HEK293 (cell line): Measurements from ENCODE around the gene SF3B3.

Source experiments
- CTCF ChIA-PET: fragments of 350-600 bp; formaldehyde crosslinking; extraction: SDS; loops from one replicate; lab custom pipeline; 2021; ENCODE audit warnings: antibody characterized with exemption; lab: Yijun Ruan, JAX
- POLR2A ChIA-PET: fragments of 300-600 bp; formaldehyde crosslinking; extraction: SDS; loops from one replicate; lab custom pipeline; 2020; ENCODE audit warnings: antibody characterized with exemption, inconsistent platforms; lab: Yijun Ruan, JAX
- H3K27ac ChIP-seq: fragments of 200-500 bp; sonication (Bioruptor generic); 2 replicates; pipeline ENCODE4 v1.5.1; 2014; ENCODE audit warnings: low read depth, low read length, control low read depth, inconsistent platforms; ENCODE audit errors: extremely low read depth
- H3K36me3 ChIP-seq, 2 experiments: fragments of 200-500 bp in 1 of 2; sonication (Bioruptor generic) in 1 of 2; 1 replicate in 1 of 2; 2 replicates in 1 of 2; pipeline ENCODE4 v1.5.1; 2014 to 2017; ENCODE audit warnings: inconsistent platforms in 2 of 2, low read length in 2 of 2; ENCODE audit not compliant: control insufficient read depth in 2 of 2, insufficient read depth in 1 of 2
- H3K4me1 ChIP-seq: fragments of 200-500 bp; sonication (Bioruptor generic); 2 replicates; pipeline ENCODE4 v1.5.1; 2014; ENCODE audit warnings: mild to moderate bottlenecking, low read length, inconsistent platforms; ENCODE audit not compliant: control insufficient read depth, insufficient read depth
- H3K4me3 ChIP-seq: 2 replicates; pipeline ENCODE4 v1.5.1; 2011; ENCODE audit warnings: low read depth, mild to moderate bottlenecking, control low read depth, low read length, moderate library complexity
- H3K9me3 ChIP-seq: fragments of 200-500 bp; sonication (Bioruptor generic); 2 replicates; pipeline ENCODE4 v1.5.1; 2014; ENCODE audit warnings: low read depth, low read length, inconsistent platforms; ENCODE audit not compliant: control insufficient read depth, insufficient read depth
- ELK4 ChIP-seq: IDR thresholded peaks from 2 replicates; pipeline ENCODE4 v1.6.1; 2011; ENCODE audit warnings: mild to moderate bottlenecking, low read depth, low read length, borderline replicate concordance
- GFI1B ChIP-seq: fragments of 450-650 bp; formaldehyde crosslinking; IDR thresholded peaks from 2 replicates; pipeline ENCODE4 v1.5.1; 2016; ENCODE audit warnings: missing biosample characterization, missing genetic modification characterization
- KLF7 ChIP-seq: fragments of 450-650 bp; formaldehyde crosslinking; IDR thresholded peaks from 2 replicates; pipeline ENCODE4 v1.5.1; 2016; ENCODE audit warnings: missing biosample characterization, missing genetic modification characterization, borderline replicate concordance
- PRDM1 ChIP-seq: fragments of 450-650 bp; formaldehyde crosslinking; IDR thresholded peaks from 2 replicates; pipeline ENCODE4; 2016; ENCODE audit warnings: missing biosample characterization, missing genetic modification characterization
- SALL2 ChIP-seq: fragments of 450-650 bp; formaldehyde crosslinking; IDR thresholded peaks from 2 replicates; pipeline ENCODE4 v1.5.0; 2017; ENCODE audit warnings: missing biosample characterization, mild to moderate bottlenecking, missing genetic modification characterization, borderline replicate concordance
- SP7 ChIP-seq: fragments of 450-650 bp; formaldehyde crosslinking; IDR thresholded peaks from 2 replicates; pipeline ENCODE4 v1.5.1; 2016; ENCODE audit warnings: missing biosample characterization, missing genetic modification characterization
- TCF7L2 ChIP-seq: IDR thresholded peaks from 2 replicates; pipeline ENCODE4 v1.6.1; 2011; ENCODE audit warnings: low read depth, mild to moderate bottlenecking, inconsistent platforms, low read length, moderate library complexity, borderline replicate concordance
- YY1 ChIP-seq: fragments of 450-650 bp; formaldehyde crosslinking; IDR thresholded peaks from 2 replicates; pipeline ENCODE4 v1.5.1; 2018; ENCODE audit warnings: missing biosample characterization, missing genetic modification characterization
- ZBTB17 ChIP-seq: fragments of 450-650 bp; formaldehyde crosslinking; IDR thresholded peaks from 2 replicates; pipeline ENCODE4 v1.5.1; 2016; ENCODE audit warnings: missing biosample characterization, missing genetic modification characterization
- ZBTB21 ChIP-seq: fragments of 450-650 bp; formaldehyde crosslinking; IDR thresholded peaks from 2 replicates; pipeline ENCODE4 v1.5.1; 2017; ENCODE audit warnings: missing biosample characterization, missing genetic modification characterization
- ZFHX2 ChIP-seq: fragments of 450-650 bp; formaldehyde crosslinking; conservative IDR thresholded peaks from 2 replicates; pipeline ENCODE4 v1.5.1; 2016; ENCODE audit warnings: missing biosample characterization, missing genetic modification characterization
- ZNF132 ChIP-seq: fragments of 450-650 bp; formaldehyde crosslinking; IDR thresholded peaks from 2 replicates; pipeline ENCODE4 v1.5.1; 2017; ENCODE audit warnings: missing biosample characterization, missing genetic modification characterization, borderline replicate concordance
- ZNF146 ChIP-seq: fragments of 450-650 bp; formaldehyde crosslinking; IDR thresholded peaks from 2 replicates; pipeline ENCODE4 v1.5.1; 2016; ENCODE audit warnings: missing biosample characterization, missing genetic modification characterization
- ZNF157 ChIP-seq: fragments of 450-650 bp; formaldehyde crosslinking; IDR thresholded peaks from 2 replicates; pipeline ENCODE4 v1.5.1; 2016; ENCODE audit warnings: missing biosample characterization, missing genetic modification characterization
- ZNF175 ChIP-seq: fragments of 450-650 bp; formaldehyde crosslinking; IDR thresholded peaks from 2 replicates; pipeline ENCODE4 v1.5.1; 2016; ENCODE audit warnings: missing biosample characterization, missing genetic modification characterization
- ZNF221 ChIP-seq: fragments of 450-650 bp; formaldehyde crosslinking; IDR thresholded peaks from 2 replicates; pipeline ENCODE4 v1.5.1; 2017; ENCODE audit warnings: missing biosample characterization, missing genetic modification characterization, borderline replicate concordance
- ZNF324 ChIP-seq: fragments of 450-650 bp; formaldehyde crosslinking; IDR thresholded peaks from 2 replicates; pipeline ENCODE4 v1.5.1; 2016; ENCODE audit warnings: missing biosample characterization, missing genetic modification characterization
- ZNF354C ChIP-seq: fragments of 450-650 bp; formaldehyde crosslinking; IDR thresholded peaks from 2 replicates; pipeline ENCODE4 v1.5.1; 2016; ENCODE audit warnings: missing biosample characterization, missing genetic modification characterization, low read depth, borderline replicate concordance
- ZNF398 ChIP-seq: fragments of 450-650 bp; formaldehyde crosslinking; IDR thresholded peaks from 2 replicates; pipeline ENCODE4 v1.5.1; 2017; ENCODE audit warnings: missing biosample characterization, missing genetic modification characterization
- ZNF423 ChIP-seq: fragments of 450-650 bp; formaldehyde crosslinking; IDR thresholded peaks from 2 replicates; pipeline ENCODE4 v1.5.1; 2016; ENCODE audit warnings: missing biosample characterization, missing genetic modification characterization
- ZNF426 ChIP-seq: fragments of 450-650 bp; formaldehyde crosslinking; IDR thresholded peaks from 2 replicates; pipeline ENCODE4 v1.5.1; 2017; ENCODE audit warnings: missing biosample characterization, missing genetic modification characterization, mild to moderate bottlenecking, inconsistent platforms, moderate library complexity
- ZNF449 ChIP-seq: fragments of 450-650 bp; formaldehyde crosslinking; IDR thresholded peaks from 2 replicates; pipeline ENCODE4 v1.5.1; 2017; ENCODE audit warnings: missing biosample characterization, mild to moderate bottlenecking, missing genetic modification characterization, moderate library complexity
- ZNF549 ChIP-seq: fragments of 450-650 bp; IDR thresholded peaks from 2 replicates; pipeline ENCODE4 v1.5.1; 2018; ENCODE audit warnings: missing biosample characterization, missing genetic modification characterization, mild to moderate bottlenecking, inconsistent platforms, moderate library complexity
- ZNF555 ChIP-seq: fragments of 450-650 bp; formaldehyde crosslinking; conservative IDR thresholded peaks from 2 replicates; pipeline ENCODE4 v1.5.1; 2017; ENCODE audit warnings: missing biosample characterization, mild to moderate bottlenecking, missing genetic modification characterization, inconsistent platforms
- ZNF639 ChIP-seq: fragments of 450-650 bp; formaldehyde crosslinking; IDR thresholded peaks from 2 replicates; pipeline ENCODE4 v1.5.1; 2016; ENCODE audit warnings: missing biosample characterization, missing genetic modification characterization
- ZNF660 ChIP-seq: fragments of 450-650 bp; IDR thresholded peaks from 2 replicates; pipeline ENCODE4 v1.5.1; 2018; ENCODE audit warnings: missing biosample characterization, mild to moderate bottlenecking, missing genetic modification characterization
- ZNF670 ChIP-seq: fragments of 450-650 bp; formaldehyde crosslinking; IDR thresholded peaks from 2 replicates; pipeline ENCODE4 v1.5.1; 2016; ENCODE audit warnings: missing biosample characterization, missing genetic modification characterization, low read depth
- ZNF677 ChIP-seq: fragments of 450-650 bp; IDR thresholded peaks from 2 replicates; pipeline ENCODE4 v1.5.0; 2018; ENCODE audit warnings: missing biosample characterization, mild to moderate bottlenecking, missing genetic modification characterization, moderate library complexity

The SF3B3 gene

GRCh38 chr16:70475054-70475871 is 48.4 kb upstream of the SF3B3 start (continued):
- no peak for TF ChIP-seq GFI1B (tag by site-specific recombination)

- H3K27ac ChIP-seq = no peak overlapping the region
- H3K4me3 ChIP-seq = no peak overlapping the region
- peaks cover 0 to 46% of the 10 kb centered on the region in 2 experiments; a peak in 2 of 3 replicates for H3K36me3 ChIP-seq
- H3K4me1 ChIP-seq = peaks cover 2% of the 10 kb centered on the region; the same call in 1 of the 2 replicates
- ChIA-PET CTCF (interaction anchor here (0.5 to 0.6 kb wide), 2 partner anchors 12 to 38 kb away, joined by 3 read pairs; no protein-coding TSS in a partner anchor), POLR2A (interaction anchor here (0.7 to 3.4 kb wide), 2 partner anchors 23 to 95 kb away, joined by 3 to 17 read pairs; no protein-coding TSS in a partner anchor)
- no peaks in the 10 kb centered on the region for H3K9me3 ChIP-seq
- TF ChIP-seq KLF7 (tag by site-specific recombination) (no peak), ZNF175 (tag by site-specific recombination) (no peak), ZNF660 (peak; percentile 68), ZNF426 (tag by site-specific recombination) (no peak), TCF7L2 (no peak), SALL2 (tag by site-specific recombination) (no peak), ZNF677 (tag by site-specific recombination) (no peak), ZNF639 (tag by site-specific recombination) (no peak), ZNF423 (tag by site-specific recombination) (no peak), ZNF324 (tag by site-specific recombination) (no peak), ZNF398 (no peak), PRDM1 (peak; percentile 69), ZBTB17 (tag by site-specific recombination) (0 out of 2 replicates have a peak, but pooled peaks have one; percentile 36), ZNF221 (tag by site-specific recombination) (no peak), ZNF449 (tag by site-specific recombination) (peak; percentile 62), ZNF670 (tag by site-specific recombination) (no peak), ZBTB21 (no peak), ZNF132 (tag by site-specific recombination) (no peak), YY1 (no peak), ZNF354C (tag by site-specific recombination) (no peak), ZNF146 (tag by site-specific recombination) (no peak), ZNF157 (no peak), ZFHX2 (tag by site-specific recombination) (no peak), ZNF555 (tag by site-specific recombination) (no peak), ZNF549 (tag by site-specific recombination) (no peak), ELK4 (no peak), SP7 (tag by site-specific recombination) (peak; percentile 50)
Measured at GRCh38 chr16:70476272-70477020, 47.2 kb upstream of the SF3B3 start.
